Measurements from ENCODE around the gene BUD23. TPM values are rescaled to one million over a fixed set of nuclear protein-coding genes. Genes with fewer than 3 reads are reported as not detected.
A peak's percentile ranks its signal among the peaks of the same experiment; 100 is the strongest.

The BUD23 gene
- total RNA-seq, 1 donor from 2014 or later = 38.4 TPM

GRCh38 chr7:73680501-73680900 is 2.9 kb upstream of the BUD23 start:
- no peaks in the 10 kb centered on the region for H3K36me3 ChIP-seq
- H3K27me3 ChIP-seq = no peaks in the 10 kb centered on the region
- no peak overlapping the region for H3K4me3 ChIP-seq
- TF ChIP-seq, protein P1, sequence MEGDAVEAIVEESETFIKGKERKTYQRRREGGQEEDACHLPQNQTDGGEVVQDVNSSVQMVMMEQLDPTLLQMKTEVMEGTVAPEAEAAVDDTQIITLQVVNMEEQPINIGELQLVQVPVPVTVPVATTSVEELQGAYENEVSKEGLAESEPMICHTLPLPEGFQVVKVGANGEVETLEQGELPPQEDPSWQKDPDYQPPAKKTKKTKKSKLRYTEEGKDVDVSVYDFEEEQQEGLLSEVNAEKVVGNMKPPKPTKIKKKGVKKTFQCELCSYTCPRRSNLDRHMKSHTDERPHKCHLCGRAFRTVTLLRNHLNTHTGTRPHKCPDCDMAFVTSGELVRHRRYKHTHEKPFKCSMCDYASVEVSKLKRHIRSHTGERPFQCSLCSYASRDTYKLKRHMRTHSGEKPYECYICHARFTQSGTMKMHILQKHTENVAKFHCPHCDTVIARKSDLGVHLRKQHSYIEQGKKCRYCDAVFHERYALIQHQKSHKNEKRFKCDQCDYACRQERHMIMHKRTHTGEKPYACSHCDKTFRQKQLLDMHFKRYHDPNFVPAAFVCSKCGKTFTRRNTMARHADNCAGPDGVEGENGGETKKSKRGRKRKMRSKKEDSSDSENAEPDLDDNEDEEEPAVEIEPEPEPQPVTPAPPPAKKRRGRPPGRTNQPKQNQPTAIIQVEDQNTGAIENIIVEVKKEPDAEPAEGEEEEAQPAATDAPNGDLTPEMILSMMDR (IDR thresholded peaks at IDR 0.05) = no peak
- DNase-seq (no peak), ATAC-seq (no peak)
- H3K9me3 ChIP-seq = no peaks in the 10 kb centered on the region
- intact Hi-C loops (cut with DNase I) = no loop called here
- H3K4me1 ChIP-seq = peaks cover 24% of the 10 kb centered on the region
- H3K27ac ChIP-seq = no peak overlapping the region

- H3K27me3 ChIP-seq = no peaks in the 10 kb centered on the region
- H3K36me3 ChIP-seq = no peaks in the 10 kb centered on the region
- H3K9me3 ChIP-seq = no peaks in the 10 kb centered on the region
- H3K27ac ChIP-seq = no peak overlapping the region
- intact Hi-C loops (cut with DNase I) = no loop called here
- no peak for DNase-seq
- TF ChIP-seq, protein P1 (IDR thresholded peaks at IDR 0.05) = no peak
- H3K4me3 ChIP-seq = no peak overlapping the region
- H3K4me1 ChIP-seq = peaks cover 24% of the 10 kb centered on the region
- no peak for ATAC-seq
Observed at GRCh38 chr7:73681031-73681430, 2.4 kb upstream of the BUD23 start.

- no peaks in the 10 kb centered on the region for H3K27me3 ChIP-seq
- peaks cover 16% of the 10 kb centered on the region for H3K36me3 ChIP-seq
- H3K4me1 ChIP-seq = peaks cover 24% of the 10 kb centered on the region
- DNase-seq = no peak
- intact Hi-C loops (cut with DNase I) = no loop called here
- H3K27ac ChIP-seq = peak overlapping the region; percentile 88
- TF ChIP-seq, protein P1 (IDR thresholded peaks at IDR 0.05) = no peak
- H3K9me3 ChIP-seq = no peaks in the 10 kb centered on the region
- ATAC-seq = no peak
- H3K4me3 ChIP-seq = peak overlapping the region; percentile 92
Observed at GRCh38 chr7:73682745-73683055, 697 bp upstream of the BUD23 start.

DNA sequence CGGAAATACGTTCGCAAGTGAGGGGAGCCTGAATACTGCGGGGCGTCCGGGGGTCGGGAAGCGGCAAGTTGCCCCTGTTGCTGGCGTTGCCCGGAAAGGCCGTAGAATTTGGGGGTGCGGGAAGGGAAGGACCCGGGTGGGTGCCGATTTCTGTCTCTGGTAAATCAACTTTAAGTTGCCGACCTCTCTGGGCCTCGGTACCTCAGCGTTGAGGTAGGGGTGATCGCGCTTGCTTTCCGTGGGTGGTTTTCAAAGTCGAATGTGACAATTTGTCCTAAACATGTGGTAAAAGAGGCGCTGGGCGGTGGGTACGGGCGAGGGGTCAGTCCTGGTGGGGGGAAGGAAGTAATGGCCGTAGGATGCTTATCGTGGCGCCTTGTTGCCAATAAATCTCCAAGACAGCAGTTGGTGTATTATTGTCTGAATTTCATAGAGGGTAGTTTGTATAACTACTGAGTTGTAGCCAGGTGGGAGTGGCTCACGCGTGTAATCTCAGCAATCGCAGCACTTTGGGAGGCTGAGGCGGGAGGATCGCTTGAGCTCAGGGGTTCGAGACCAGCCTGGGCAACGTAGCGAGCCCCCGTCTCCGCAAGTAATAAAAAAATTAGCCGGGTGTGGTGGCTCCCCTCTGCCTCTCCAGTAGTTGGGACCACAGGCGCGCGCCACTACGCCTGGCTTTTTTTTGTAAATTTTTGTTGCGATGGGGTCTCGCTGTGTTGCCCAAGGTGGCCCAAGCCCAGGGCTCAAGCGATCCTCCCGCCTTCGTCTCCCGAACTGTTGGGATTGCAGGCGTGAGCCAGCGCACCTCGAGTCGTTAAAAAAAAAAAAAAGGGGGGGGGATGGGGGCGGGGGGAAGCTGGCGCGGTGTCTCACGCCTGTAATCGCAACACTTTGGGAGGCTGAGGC is 644 bp downstream of the BUD23 start:
- ATAC-seq = no peak
- intact Hi-C loops (cut with DNase I) = no loop called here
- TF ChIP-seq, protein P1 (IDR thresholded peaks at IDR 0.05) = no peak
- Histone ChIP-seq H3K4me1 (peaks cover 24% of the 10 kb centered on the region), H3K9me3 (no peaks in the 10 kb centered on the region), H3K36me3 (peaks cover 29% of the 10 kb centered on the region), H3K4me3 (peak overlapping the region; percentile 92), H3K27ac (peak overlapping the region; percentile 88), H3K27me3 (no peaks in the 10 kb centered on the region)
- no peak for DNase-seq

- no peak overlapping the region for H3K4me3 ChIP-seq
- no peaks in the 10 kb centered on the region for H3K27me3 ChIP-seq
- TF ChIP-seq, protein P1 (IDR thresholded peaks at IDR 0.05) = no peak
- ATAC-seq (no peak), DNase-seq (no peak)
- peaks cover 39% of the 10 kb centered on the region for H3K36me3 ChIP-seq
- H3K4me1 ChIP-seq = peaks cover 24% of the 10 kb centered on the region
- no peaks in the 10 kb centered on the region for H3K9me3 ChIP-seq
- intact Hi-C loops (cut with DNase I) = no loop called here
- H3K27ac ChIP-seq = no peak overlapping the region
Observed at GRCh38 chr7:73685311-73685710, 1.9 kb downstream of the BUD23 start.

All from upper lobe of right lung (tissue), 1 donor.